ENCODE measurements around the gene LENG8.
A peak's percentile ranks its signal among the peaks of the same experiment; 100 is the strongest.

DNA sequence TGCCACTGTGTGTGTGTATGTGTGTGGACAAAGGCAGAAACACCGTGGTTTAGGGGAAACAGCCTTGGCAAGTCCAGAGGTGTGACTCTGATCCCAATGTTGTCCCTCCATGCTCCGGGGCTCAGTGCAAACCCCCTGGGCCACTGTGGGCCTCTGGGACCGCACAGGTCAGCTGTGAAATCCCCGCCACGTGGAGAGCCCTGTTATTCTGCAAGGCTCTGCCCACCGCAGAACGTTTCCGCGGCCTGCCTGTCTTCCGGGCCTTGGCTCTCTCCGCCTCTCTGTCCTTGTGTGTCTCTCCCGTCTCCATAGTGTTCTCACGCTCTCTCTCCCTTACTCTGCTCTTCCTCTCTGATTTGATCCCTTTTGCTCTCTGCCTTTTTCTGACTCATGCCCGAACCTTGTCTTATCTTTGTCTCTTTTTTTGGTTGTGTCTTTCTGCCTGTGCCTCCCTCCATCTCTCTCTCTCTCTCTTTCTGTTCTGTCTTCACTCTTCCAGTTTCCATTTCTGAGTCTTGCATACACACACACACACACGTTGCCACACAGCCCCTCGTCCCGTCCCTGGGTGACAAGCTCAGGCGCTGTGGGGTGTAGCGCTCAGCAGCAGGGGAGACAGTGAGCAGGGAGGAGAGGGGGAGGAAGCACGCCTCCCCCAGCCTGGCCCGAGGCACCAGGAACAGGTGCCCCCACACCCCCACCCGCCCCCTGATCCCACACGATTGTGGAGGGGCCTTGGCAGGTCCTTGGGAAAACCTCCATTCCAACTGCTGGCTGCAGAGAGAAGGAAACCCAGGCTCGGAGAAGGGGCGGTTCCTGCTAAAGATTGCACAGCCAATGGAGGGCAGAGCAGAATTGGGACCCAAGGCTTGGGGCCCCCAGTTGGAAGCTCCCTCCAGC lies 30.7 kb upstream of the LENG8 start:
- TF ChIP-seq, protein P1, sequence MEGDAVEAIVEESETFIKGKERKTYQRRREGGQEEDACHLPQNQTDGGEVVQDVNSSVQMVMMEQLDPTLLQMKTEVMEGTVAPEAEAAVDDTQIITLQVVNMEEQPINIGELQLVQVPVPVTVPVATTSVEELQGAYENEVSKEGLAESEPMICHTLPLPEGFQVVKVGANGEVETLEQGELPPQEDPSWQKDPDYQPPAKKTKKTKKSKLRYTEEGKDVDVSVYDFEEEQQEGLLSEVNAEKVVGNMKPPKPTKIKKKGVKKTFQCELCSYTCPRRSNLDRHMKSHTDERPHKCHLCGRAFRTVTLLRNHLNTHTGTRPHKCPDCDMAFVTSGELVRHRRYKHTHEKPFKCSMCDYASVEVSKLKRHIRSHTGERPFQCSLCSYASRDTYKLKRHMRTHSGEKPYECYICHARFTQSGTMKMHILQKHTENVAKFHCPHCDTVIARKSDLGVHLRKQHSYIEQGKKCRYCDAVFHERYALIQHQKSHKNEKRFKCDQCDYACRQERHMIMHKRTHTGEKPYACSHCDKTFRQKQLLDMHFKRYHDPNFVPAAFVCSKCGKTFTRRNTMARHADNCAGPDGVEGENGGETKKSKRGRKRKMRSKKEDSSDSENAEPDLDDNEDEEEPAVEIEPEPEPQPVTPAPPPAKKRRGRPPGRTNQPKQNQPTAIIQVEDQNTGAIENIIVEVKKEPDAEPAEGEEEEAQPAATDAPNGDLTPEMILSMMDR (IDR thresholded peaks at IDR 0.05; ENCODE audit: insufficient read depth, low read length) = no peak
- TF ChIP-seq POLR2AphosphoS5 (IDR thresholded peaks at IDR 0.05; ENCODE audit: low read depth) (peak; percentile 46; the same call in 1 of the 2 replicates), SPI1 (IDR thresholded peaks at IDR 0.05; ENCODE audit: borderline replicate concordance, low read depth) (no peak)
- TF ChIP-seq, protein P2, sequence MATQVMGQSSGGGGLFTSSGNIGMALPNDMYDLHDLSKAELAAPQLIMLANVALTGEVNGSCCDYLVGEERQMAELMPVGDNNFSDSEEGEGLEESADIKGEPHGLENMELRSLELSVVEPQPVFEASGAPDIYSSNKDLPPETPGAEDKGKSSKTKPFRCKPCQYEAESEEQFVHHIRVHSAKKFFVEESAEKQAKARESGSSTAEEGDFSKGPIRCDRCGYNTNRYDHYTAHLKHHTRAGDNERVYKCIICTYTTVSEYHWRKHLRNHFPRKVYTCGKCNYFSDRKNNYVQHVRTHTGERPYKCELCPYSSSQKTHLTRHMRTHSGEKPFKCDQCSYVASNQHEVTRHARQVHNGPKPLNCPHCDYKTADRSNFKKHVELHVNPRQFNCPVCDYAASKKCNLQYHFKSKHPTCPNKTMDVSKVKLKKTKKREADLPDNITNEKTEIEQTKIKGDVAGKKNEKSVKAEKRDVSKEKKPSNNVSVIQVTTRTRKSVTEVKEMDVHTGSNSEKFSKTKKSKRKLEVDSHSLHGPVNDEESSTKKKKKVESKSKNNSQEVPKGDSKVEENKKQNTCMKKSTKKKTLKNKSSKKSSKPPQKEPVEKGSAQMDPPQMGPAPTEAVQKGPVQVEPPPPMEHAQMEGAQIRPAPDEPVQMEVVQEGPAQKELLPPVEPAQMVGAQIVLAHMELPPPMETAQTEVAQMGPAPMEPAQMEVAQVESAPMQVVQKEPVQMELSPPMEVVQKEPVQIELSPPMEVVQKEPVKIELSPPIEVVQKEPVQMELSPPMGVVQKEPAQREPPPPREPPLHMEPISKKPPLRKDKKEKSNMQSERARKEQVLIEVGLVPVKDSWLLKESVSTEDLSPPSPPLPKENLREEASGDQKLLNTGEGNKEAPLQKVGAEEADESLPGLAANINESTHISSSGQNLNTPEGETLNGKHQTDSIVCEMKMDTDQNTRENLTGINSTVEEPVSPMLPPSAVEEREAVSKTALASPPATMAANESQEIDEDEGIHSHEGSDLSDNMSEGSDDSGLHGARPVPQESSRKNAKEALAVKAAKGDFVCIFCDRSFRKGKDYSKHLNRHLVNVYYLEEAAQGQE (IDR thresholded peaks at IDR 0.05; ENCODE audit: insufficient replicate concordance, low read depth) = no peak

Measured in HL-60 (cell line).